Activated CD4-positive, alpha-beta T cell treated with anti-CD3 and anti-CD28 coated beads, Interleukin-2, amount 10 ng/mL, durations not matched to agents 24 days and 14 days (primary cell): ENCODE measurements around the gene CNTNAP1. TPM values are rescaled to one million over a fixed set of nuclear protein-coding genes. Genes with fewer than 3 reads are reported as not detected.

Experiments used
- DNase-seq: peaks from one replicate; pipeline ENCODE4 v3.0.0; 2022
- H3K27ac Mint-ChIP-seq: one replicate; pipeline ENCODE4 v1.8.0; 2022; ENCODE audit warnings: mild to moderate bottlenecking, mixed read lengths
- H3K27me3 Mint-ChIP-seq: one replicate; pipeline ENCODE4 v1.8.0; 2022; ENCODE audit warnings: mixed read lengths
- H3K36me3 Mint-ChIP-seq: one replicate; pipeline ENCODE4 v1.8.0; 2022; ENCODE audit warnings: low read depth, mild to moderate bottlenecking, mixed read lengths
- H3K4me1 Mint-ChIP-seq: one replicate; pipeline ENCODE4 v1.8.0; 2021; ENCODE audit warnings: mixed read lengths
- H3K4me3 Mint-ChIP-seq: one replicate; pipeline ENCODE4 v1.8.0; 2022; ENCODE audit warnings: mild to moderate bottlenecking, moderate library complexity, mixed read lengths
- H3K9me3 Mint-ChIP-seq: one replicate; pipeline ENCODE4 v1.8.0; 2021; ENCODE audit warnings: mixed read lengths
- intact Hi-C: fragments of 100-400 bp; cut with micrococcal nuclease; formaldehyde crosslinking; loops from one replicate; pipeline ENCODE4 v1.15.1; 2023
- total RNA-seq: library from RNA; stranded (reverse); gene quantifications from 2 replicates; pipeline ENCODE4 v1.2.3, GENCODE V29; 2022

The CNTNAP1 gene
- total RNA-seq, 1 donor from 2014 or later: 3.0 TPM

DNA sequence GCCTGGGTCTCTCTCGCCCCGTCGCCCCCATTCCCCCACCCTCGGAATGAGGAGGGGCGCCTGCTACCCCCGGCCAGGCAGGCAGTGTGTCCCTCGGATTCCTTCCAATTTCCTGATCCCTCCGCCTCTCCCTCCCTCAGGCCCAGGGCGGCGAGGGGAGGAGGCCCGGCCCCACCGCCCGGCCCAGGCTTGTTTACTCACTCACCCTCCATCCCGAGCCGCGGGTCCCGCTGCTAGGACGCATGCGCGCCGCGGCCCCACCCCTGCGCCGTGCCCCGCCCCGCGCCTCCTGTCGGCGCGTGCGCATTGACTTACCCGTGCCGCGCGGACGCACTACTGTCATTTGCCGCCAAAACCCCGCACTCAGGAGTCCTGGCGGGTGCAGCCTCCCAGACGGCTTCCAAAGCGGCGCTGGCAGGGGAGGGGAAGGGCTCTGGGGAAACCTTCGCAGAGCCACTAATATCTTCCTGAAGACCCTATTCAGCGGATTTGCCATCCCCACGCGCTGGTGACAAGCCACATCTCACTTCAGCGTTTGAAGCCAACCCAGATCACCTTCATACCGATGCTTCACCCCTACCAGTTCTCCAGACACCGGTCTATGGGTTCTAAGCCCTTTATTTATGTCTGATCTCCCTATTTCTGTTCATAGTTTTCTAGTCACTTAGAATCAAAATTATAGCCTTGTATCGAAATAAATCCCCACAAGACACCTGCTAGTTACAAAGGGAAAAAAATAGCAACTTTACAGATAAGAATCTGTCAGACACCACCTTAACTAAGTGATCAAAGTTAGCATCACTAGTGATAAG, 62.7 kb downstream of the CNTNAP1 start, which contains the start of gene EZH1:
EZH1 (minus strand) TSS at position 235 of the 812 bp plus-strand sequence. CDS start 16,099 bp downstream, outside the sequence.
- Mint-ChIP-seq H3K4me1 (peaks cover 17% of the 10 kb centered on the region), H3K27ac (peak within 1 kb of the TSS; percentile 97), H3K36me3 (peaks cover 8% of the 10 kb centered on the region), H3K27me3 (peaks cover 30% of the 10 kb centered on the region), H3K9me3 (peaks cover 4% of the 10 kb centered on the region), H3K4me3 (peak within 1 kb of the TSS; percentile 98)
- DNase-seq: peak; percentile 98
- intact Hi-C loops: loop anchor here (2.0 kb wide), 2 partner anchors 18 to 68 kb away; partner anchors contain the start of gene PLEKHH3

DNA sequence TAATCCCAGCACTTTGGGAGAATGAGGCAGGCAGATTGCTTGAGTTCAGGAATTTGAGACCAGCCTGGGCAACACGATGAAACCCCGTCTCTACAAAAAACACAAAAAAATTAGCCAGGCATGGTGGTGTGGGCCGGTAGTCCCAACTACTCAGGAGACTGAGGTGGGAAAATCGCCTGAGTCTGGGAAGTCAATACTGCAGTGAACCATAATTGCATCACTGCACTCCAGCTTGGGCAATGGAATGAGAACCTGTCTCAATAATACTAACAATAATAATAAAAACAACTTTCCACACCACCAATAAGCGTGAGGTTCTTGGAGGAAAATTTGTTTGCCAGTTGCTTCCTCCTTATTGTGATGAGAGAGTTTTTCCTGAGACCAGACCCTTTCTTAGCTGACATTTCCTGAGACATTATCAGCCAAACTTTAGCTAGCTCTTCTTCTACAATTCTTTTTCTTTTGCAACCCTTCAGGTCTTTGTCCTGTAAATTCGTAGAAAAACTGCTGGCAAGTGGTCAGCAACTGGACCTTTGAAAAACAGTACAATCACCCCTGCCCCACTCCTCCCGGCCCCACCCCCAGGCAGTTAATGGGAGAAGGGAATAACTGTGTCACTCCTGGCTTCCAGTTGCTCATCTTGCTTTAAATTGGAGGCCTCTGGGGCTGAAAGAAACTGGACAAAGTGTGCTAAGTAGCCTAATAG, 66.0 kb downstream of the CNTNAP1 start:
- peaks cover 8% of the 10 kb centered on the region for H3K36me3 Mint-ChIP-seq
- peaks cover 54% of the 10 kb centered on the region for H3K27me3 Mint-ChIP-seq
- intact Hi-C loops: no loop called here
- DNase-seq: no peak
- peaks cover 4% of the 10 kb centered on the region for H3K9me3 Mint-ChIP-seq
- no peak overlapping the region for H3K4me3 Mint-ChIP-seq
- H3K27ac Mint-ChIP-seq: no peak overlapping the region
- peaks cover 15% of the 10 kb centered on the region for H3K4me1 Mint-ChIP-seq

DNA sequence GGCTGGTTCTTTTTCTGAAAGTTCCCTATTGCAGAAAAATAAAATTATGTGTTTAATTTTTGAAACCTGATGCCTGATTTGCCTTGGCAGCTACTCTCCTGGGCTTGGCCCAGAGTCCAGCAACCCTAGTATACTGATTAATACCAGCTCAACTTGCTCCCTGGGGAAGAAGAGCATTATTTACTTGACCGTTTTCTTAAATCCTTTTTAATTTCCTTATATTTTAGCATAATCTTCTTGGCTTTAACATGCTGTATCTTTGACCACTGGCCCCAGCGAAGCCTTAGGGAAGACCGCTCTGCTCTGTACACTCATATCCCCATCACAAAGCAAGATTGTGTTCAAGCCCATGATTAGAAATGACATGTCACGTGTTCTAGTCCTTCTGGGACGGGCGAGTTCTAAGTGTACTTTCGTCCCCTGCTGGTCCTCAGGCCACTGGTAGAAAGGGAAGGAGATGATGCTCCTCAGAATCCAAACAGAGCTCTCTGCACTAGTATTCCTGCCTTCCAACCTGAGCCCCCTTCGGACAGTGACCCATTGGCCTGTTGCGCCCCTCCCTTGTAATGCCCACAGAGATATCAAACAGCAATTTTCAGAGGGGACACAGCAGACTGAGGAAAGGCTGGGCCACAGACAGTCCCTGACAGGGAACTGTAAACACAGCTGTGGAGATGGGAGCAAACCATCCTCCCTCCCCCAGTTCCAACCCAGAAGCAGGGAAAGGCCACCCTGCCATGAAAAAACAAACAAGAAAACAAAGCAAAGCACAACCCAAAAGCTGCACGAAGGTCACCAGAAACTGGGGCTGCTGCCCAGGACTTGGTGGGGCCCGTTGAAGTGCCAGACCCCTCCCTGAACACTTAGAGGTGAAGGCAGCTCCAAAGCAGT, 66.8 kb downstream of the CNTNAP1 start:
- H3K9me3 Mint-ChIP-seq: peaks cover 4% of the 10 kb centered on the region
- H3K36me3 Mint-ChIP-seq: peaks cover 5% of the 10 kb centered on the region
- no peak for DNase-seq
- intact Hi-C loops: no loop called here
- H3K27me3 Mint-ChIP-seq: peaks cover 57% of the 10 kb centered on the region
- peaks cover 9% of the 10 kb centered on the region for H3K4me1 Mint-ChIP-seq
- no peak overlapping the region for H3K27ac Mint-ChIP-seq
- no peak overlapping the region for H3K4me3 Mint-ChIP-seq

Other genes starting within 250 kb of the CNTNAP1 start
- 16.9 and 18.8 TPM in 2 replicates for gene ATP6V0A1, start 223.7 kb upstream of the CNTNAP1 start, total RNA-seq
- 20.4 and 20.7 TPM in 2 replicates for gene NAGLU, start 146.3 kb upstream of the CNTNAP1 start, total RNA-seq
- 0.42 and 0.83 TPM in 2 replicates for gene HSD17B1, start 129.6 kb upstream of the CNTNAP1 start, total RNA-seq
- 97.7 and 109 TPM in 2 replicates for gene COASY, start 120.4 kb upstream of the CNTNAP1 start, total RNA-seq
- 67.8 and 72.6 TPM in 2 replicates for gene MLX, start 115.4 kb upstream of the CNTNAP1 start, total RNA-seq
- gene PSMC3IP, start 104.8 kb upstream of the CNTNAP1 start, total RNA-seq: 29.1 and 31.1 TPM in 2 replicates
- gene RETREG3, start 73.2 kb upstream of the CNTNAP1 start, total RNA-seq: 35.8 and 38.3 TPM in 2 replicates
- gene TUBG1, start 72.8 kb upstream of the CNTNAP1 start, total RNA-seq: 99.9 and 100 TPM in 2 replicates
- 11.8 and 12.9 TPM in 2 replicates for gene TUBG2, start 23.2 kb upstream of the CNTNAP1 start, total RNA-seq
- 0.77 and 1.1 TPM in 2 replicates for gene PLEKHH3, start 5.5 kb upstream of the CNTNAP1 start, total RNA-seq
- 0.17 and 0.75 TPM in 2 replicates for gene CCR10, start 688 bp upstream of the CNTNAP1 start, total RNA-seq
- 39.5 and 39.6 TPM in 2 replicates for gene EZH1, start 62.5 kb downstream of the CNTNAP1 start, total RNA-seq
- not detected in 2 replicates for gene RAMP2, start 78.7 kb downstream of the CNTNAP1 start, total RNA-seq
- 89.5 and 93.7 TPM in 2 replicates for gene VPS25, start 90.9 kb downstream of the CNTNAP1 start, total RNA-seq
- gene WNK4, start 98.1 kb downstream of the CNTNAP1 start, total RNA-seq: 0.12 TPM in 2 replicates
- gene COA3, start 116.2 kb downstream of the CNTNAP1 start, total RNA-seq: 50.4 and 50.7 TPM in 2 replicates
- gene CNTD1, start 116.3 kb downstream of the CNTNAP1 start, total RNA-seq: not detected in 2 replicates
- 94.1 and 106 TPM in 2 replicates for gene BECN1, start 141.8 kb downstream of the CNTNAP1 start, total RNA-seq
- 232 and 250 TPM in 2 replicates for gene PSME3, start 150.9 kb downstream of the CNTNAP1 start, total RNA-seq
- gene AOC2, start 162.0 kb downstream of the CNTNAP1 start, total RNA-seq: 3.3 and 4.2 TPM in 2 replicates
- gene AOC3, start 168.7 kb downstream of the CNTNAP1 start, total RNA-seq: 1.8 and 2.2 TPM in 2 replicates
- gene G6PC1, start 218.3 kb downstream of the CNTNAP1 start, total RNA-seq: not detected in 2 replicates